Ishikawa (cell line): ENCODE results near the gene HTR1D.

Experiments
- CEBPB ChIP-seq: IDR thresholded peaks from 2 replicates; pipeline ENCODE4 v1.6.1; 2012
- RAD21 ChIP-seq: IDR thresholded peaks from 2 replicates; pipeline ENCODE4 v1.6.1; 2012; ENCODE audit warnings: low read depth
- TAF1 ChIP-seq: IDR thresholded peaks from 2 replicates; pipeline ENCODE4 v1.6.1; 2012; ENCODE audit warnings: low read depth, mild to moderate bottlenecking
- TF ChIP-seq, protein P1 (sequence below): IDR thresholded peaks from 2 replicates; pipeline ENCODE4 v1.6.1; 2012; ENCODE audit warnings: low read depth, mild to moderate bottlenecking
- TF ChIP-seq, protein P2 (sequence below): IDR thresholded peaks from 2 replicates; pipeline ENCODE4 v1.6.1; 2012

DNA sequence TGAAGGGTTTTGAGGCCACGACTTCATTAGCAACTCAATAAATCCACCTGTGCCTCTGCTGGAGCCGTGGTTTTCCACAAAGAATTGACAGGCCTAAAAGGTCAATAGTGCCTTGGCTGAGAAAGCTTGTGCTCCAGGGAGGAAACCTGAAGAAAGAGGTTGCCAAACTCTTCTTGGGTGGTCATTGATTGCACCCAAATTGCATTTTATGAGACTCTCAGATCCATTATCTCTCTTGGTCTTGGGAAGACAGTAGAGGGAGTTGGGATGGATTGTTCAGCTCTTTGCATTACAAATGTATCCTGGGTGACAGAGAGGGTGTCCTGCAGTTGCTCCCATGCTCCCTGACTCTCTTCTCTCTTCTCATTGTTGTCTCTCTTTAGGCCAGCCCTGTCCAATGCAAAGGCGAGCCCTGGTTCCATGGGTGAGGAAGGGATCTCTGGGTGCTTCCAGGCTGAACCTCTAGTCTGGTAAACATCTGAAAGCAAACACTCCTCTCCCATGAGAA, 46.1 kb upstream of the HTR1D start:
- TF ChIP-seq CEBPB (no peak), TAF1 (no peak), RAD21 (no peak)
- TF ChIP-seq, protein P1, sequence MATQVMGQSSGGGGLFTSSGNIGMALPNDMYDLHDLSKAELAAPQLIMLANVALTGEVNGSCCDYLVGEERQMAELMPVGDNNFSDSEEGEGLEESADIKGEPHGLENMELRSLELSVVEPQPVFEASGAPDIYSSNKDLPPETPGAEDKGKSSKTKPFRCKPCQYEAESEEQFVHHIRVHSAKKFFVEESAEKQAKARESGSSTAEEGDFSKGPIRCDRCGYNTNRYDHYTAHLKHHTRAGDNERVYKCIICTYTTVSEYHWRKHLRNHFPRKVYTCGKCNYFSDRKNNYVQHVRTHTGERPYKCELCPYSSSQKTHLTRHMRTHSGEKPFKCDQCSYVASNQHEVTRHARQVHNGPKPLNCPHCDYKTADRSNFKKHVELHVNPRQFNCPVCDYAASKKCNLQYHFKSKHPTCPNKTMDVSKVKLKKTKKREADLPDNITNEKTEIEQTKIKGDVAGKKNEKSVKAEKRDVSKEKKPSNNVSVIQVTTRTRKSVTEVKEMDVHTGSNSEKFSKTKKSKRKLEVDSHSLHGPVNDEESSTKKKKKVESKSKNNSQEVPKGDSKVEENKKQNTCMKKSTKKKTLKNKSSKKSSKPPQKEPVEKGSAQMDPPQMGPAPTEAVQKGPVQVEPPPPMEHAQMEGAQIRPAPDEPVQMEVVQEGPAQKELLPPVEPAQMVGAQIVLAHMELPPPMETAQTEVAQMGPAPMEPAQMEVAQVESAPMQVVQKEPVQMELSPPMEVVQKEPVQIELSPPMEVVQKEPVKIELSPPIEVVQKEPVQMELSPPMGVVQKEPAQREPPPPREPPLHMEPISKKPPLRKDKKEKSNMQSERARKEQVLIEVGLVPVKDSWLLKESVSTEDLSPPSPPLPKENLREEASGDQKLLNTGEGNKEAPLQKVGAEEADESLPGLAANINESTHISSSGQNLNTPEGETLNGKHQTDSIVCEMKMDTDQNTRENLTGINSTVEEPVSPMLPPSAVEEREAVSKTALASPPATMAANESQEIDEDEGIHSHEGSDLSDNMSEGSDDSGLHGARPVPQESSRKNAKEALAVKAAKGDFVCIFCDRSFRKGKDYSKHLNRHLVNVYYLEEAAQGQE: no peak
- TF ChIP-seq, protein P2, sequence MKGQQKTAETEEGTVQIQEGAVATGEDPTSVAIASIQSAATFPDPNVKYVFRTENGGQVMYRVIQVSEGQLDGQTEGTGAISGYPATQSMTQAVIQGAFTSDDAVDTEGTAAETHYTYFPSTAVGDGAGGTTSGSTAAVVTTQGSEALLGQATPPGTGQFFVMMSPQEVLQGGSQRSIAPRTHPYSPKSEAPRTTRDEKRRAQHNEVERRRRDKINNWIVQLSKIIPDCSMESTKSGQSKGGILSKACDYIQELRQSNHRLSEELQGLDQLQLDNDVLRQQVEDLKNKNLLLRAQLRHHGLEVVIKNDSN: no peak
